H1 (cell line): ENCODE measurements around the gene CRKL. TPM values are rescaled to one million over a fixed set of nuclear protein-coding genes. Genes with fewer than 3 reads are reported as not detected.

ENCODE experiments used
- CTCF ChIA-PET: fragments of 300-600 bp; sonication (Branson Sonifier 250); formaldehyde crosslinking; loops from one replicate; lab custom pipeline; 2021; ENCODE audit not compliant: partially characterized antibody; lab: Charles Lee
- POLR2A ChIA-PET: fragments of 300-600 bp; sonication (Branson Sonifier 250); formaldehyde crosslinking; loops from one replicate; lab custom pipeline; 2021; ENCODE audit warnings: inconsistent platforms; ENCODE audit not compliant: partially characterized antibody; lab: Charles Lee
- DNase-seq, 2 experiments: peaks; one replicate each; pipeline versions ENCODE4 v3.0.0 to v3.0.0-alpha.2; 2010 to 2022; ENCODE audit warnings: low spot score in 2 of 2, low read depth in 1 of 2, mixed read lengths in 1 of 2
- FAIRE-seq: peaks from 2 replicates; lab custom pipeline; 2011; peaks lifted over from hg19 to GRCh38; lab: Jason Lieb, UNC
- H2AFZ ChIP-seq: 2 replicates; pipeline ENCODE4 v1.8.1; 2012; ENCODE audit warnings: low read length, inconsistent platforms
- H2AK5ac ChIP-seq: 2 replicates; pipeline ENCODE4 v1.6.1; 2013; ENCODE audit warnings: low read depth, low read length
- H2BK120ac ChIP-seq: replicated peaks from 2 replicates; pipeline ENCODE3; 2013; ENCODE audit warnings: low read depth, low read length, inconsistent platforms
- H2BK12ac ChIP-seq: 2 replicates; pipeline ENCODE4 v1.6.1; 2013; ENCODE audit warnings: low read depth, low read length
- H2BK15ac ChIP-seq: 2 replicates; pipeline ENCODE4 v1.6.1; 2013; ENCODE audit warnings: low read length
- H2BK20ac ChIP-seq: 2 replicates; pipeline ENCODE4 v1.6.1; 2013; ENCODE audit warnings: low read length
- H2BK5ac ChIP-seq: 2 replicates; pipeline ENCODE4 v1.6.1; 2013; ENCODE audit warnings: low read depth, low read length
- H3K14ac ChIP-seq: 2 replicates; pipeline ENCODE4 v1.6.1; 2013; ENCODE audit warnings: inconsistent platforms; ENCODE audit not compliant: insufficient read length
- H3K18ac ChIP-seq: 2 replicates; pipeline ENCODE4 v1.6.1; 2013; ENCODE audit warnings: low read length; ENCODE audit errors: extremely low read depth
- H3K23ac ChIP-seq: 2 replicates; pipeline ENCODE4 v1.6.1; 2013; ENCODE audit warnings: inconsistent platforms; ENCODE audit not compliant: insufficient read length
- H3K23me2 ChIP-seq: 2 replicates; pipeline ENCODE4 v1.6.1; 2013; ENCODE audit warnings: low read depth, low read length
- H3K27ac ChIP-seq: 2 replicates; pipeline ENCODE4 v1.6.1; 2011; ENCODE audit warnings: low read depth, low read length, inconsistent platforms
- H3K27me3 ChIP-seq, 4 experiments: replicated peaks in 1 of 4; 1 replicate in 1 of 4; 2 replicates in 3 of 4; pipeline versions ENCODE4 v1.6.1 to v1.8.1; 2011 to 2013; ENCODE audit warnings: low read length in 3 of 4, mild to moderate bottlenecking in 3 of 4, inconsistent platforms in 2 of 4, mixed read lengths in 2 of 4, moderate library complexity in 1 of 4; ENCODE audit not compliant: control insufficient read depth in 3 of 4, insufficient read depth in 3 of 4; ENCODE audit errors: extremely low read depth in 1 of 4
- H3K36me3 ChIP-seq, 4 experiments: 2 replicates each; pipeline versions ENCODE4 v1.6.1 to v1.8.1; 2011 to 2013; ENCODE audit warnings: mild to moderate bottlenecking in 4 of 4, low read length in 3 of 4, moderate library complexity in 2 of 4, control low read depth in 1 of 4, inconsistent platforms in 1 of 4; ENCODE audit not compliant: insufficient read depth in 4 of 4, control insufficient read depth in 2 of 4
- H3K4ac ChIP-seq: replicated peaks from 2 replicates; pipeline ENCODE3; 2013; ENCODE audit warnings: low read length, low read depth, mixed read lengths, inconsistent platforms; ENCODE audit not compliant: insufficient read length
- H3K4me1 ChIP-seq, 4 experiments: replicated peaks in 1 of 4; 1 replicate in 1 of 4; 2 replicates in 3 of 4; pipeline versions ENCODE4 v1.6.1 to v1.8.1; 2011 to 2013; ENCODE audit warnings: low read length in 3 of 4, inconsistent platforms in 2 of 4, mixed read lengths in 1 of 4; ENCODE audit not compliant: insufficient read depth in 4 of 4, control insufficient read depth in 3 of 4
- H3K4me2 ChIP-seq, 2 experiments: 2 replicates each; pipeline versions ENCODE4 v1.6.1 to v1.8.1; 2011 to 2013; ENCODE audit warnings: low read depth in 2 of 2, low read length in 2 of 2, control low read depth in 1 of 2, inconsistent platforms in 1 of 2, mild to moderate bottlenecking in 1 of 2; ENCODE audit not compliant: insufficient read depth in 1 of 2
- H3K4me3 ChIP-seq, 4 experiments: fragments of 200-600, 300-600 bp in 1 of 4; sonication (generic), shearing (Covaris generic), sonication (Bioruptor Twin) in 1 of 4; 2 replicates each; pipeline versions ENCODE4 v1.5.1 to v1.8.1; 2011 to 2016; ENCODE audit warnings: low read length in 4 of 4, low read depth in 3 of 4, control low read depth in 2 of 4, inconsistent platforms in 2 of 4, mild to moderate bottlenecking in 2 of 4, mixed read lengths in 1 of 4, moderate library complexity in 1 of 4; ENCODE audit not compliant: insufficient read depth in 2 of 4; ENCODE audit errors: extremely low read depth in 1 of 4
- H3K56ac ChIP-seq: replicated peaks from 2 replicates; pipeline ENCODE3; 2013; ENCODE audit warnings: low read depth, mild to moderate bottlenecking, mixed read lengths, low read length, inconsistent platforms; ENCODE audit not compliant: insufficient read length
- H3K79me1 ChIP-seq: 2 replicates; pipeline ENCODE4 v1.6.1; 2013; ENCODE audit warnings: low read depth, low read length, control low read depth
- H3K79me2 ChIP-seq, 2 experiments: 2 replicates each; pipeline versions ENCODE4 v1.6.1 to v1.8.1; 2012 to 2013; ENCODE audit warnings: low read length in 2 of 2, mild to moderate bottlenecking in 2 of 2, inconsistent platforms in 1 of 2; ENCODE audit not compliant: insufficient read depth in 2 of 2, control insufficient read depth in 1 of 2
- H3K9ac ChIP-seq, 4 experiments: replicated peaks in 1 of 4; 1 replicate in 1 of 4; 2 replicates in 3 of 4; pipeline versions ENCODE4 v1.6.1 to v1.8.1; 2011 to 2013; ENCODE audit warnings: low read depth in 3 of 4, low read length in 3 of 4, control low read depth in 2 of 4, mild to moderate bottlenecking in 2 of 4, moderate library complexity in 2 of 4, inconsistent platforms in 1 of 4; ENCODE audit errors: extremely low read depth in 1 of 4
- H3K9me3 ChIP-seq, 2 experiments: 2 replicates each; pipeline versions ENCODE4 v1.6.1 to v1.8.1; 2012 to 2013; ENCODE audit warnings: mild to moderate bottlenecking in 2 of 2, moderate library complexity in 2 of 2, control low read depth in 1 of 2, inconsistent platforms in 1 of 2, low read depth in 1 of 2, low read length in 1 of 2, mixed read lengths in 1 of 2; ENCODE audit not compliant: insufficient read depth in 2 of 2
- H4K20me1 ChIP-seq, 2 experiments: replicated peaks in 1 of 2; 2 replicates each; pipeline versions ENCODE3 to v1.8.1; 2011 to 2013; ENCODE audit warnings: inconsistent platforms in 2 of 2, low read length in 2 of 2, mild to moderate bottlenecking in 1 of 2; ENCODE audit not compliant: insufficient read depth in 2 of 2, control insufficient read depth in 1 of 2
- H4K5ac ChIP-seq: 2 replicates; pipeline ENCODE4 v1.6.1; 2013; ENCODE audit warnings: low read length, low read depth, mixed read lengths, inconsistent platforms; ENCODE audit not compliant: insufficient read length
- H4K8ac ChIP-seq: 2 replicates; pipeline ENCODE4 v1.8.0; 2013; ENCODE audit warnings: mild to moderate bottlenecking, moderate library complexity, low read length, inconsistent platforms; ENCODE audit not compliant: insufficient read depth; ENCODE audit errors: extremely low read depth
- H4K91ac ChIP-seq: replicated peaks from 2 replicates; pipeline ENCODE3; 2013; ENCODE audit warnings: low read length, mixed read lengths, inconsistent platforms; ENCODE audit not compliant: insufficient read length
- ASH2L ChIP-seq: fragments of 200-600, 300-600 bp; sonication (generic); IDR thresholded peaks from one replicate; pipeline ENCODE4 v1.7.1; 2017; ENCODE audit warnings: low read length
- CHD1 ChIP-seq: IDR thresholded peaks from 2 replicates; pipeline ENCODE4 v1.6.1; 2012; ENCODE audit warnings: low read depth, low read length, improper control_type of control experiment
- CHD2 ChIP-seq: IDR thresholded peaks from 2 replicates; pipeline ENCODE4 v1.6.1; 2012; ENCODE audit warnings: low read length, improper control_type of control experiment
- EP300 ChIP-seq, 2 experiments: IDR thresholded peaks; 1 replicate in 1 of 2; 2 replicates in 1 of 2; pipeline ENCODE4 v1.6.1; 2011 to 2012; ENCODE audit warnings: low read depth in 2 of 2, low read length in 2 of 2, mild to moderate bottlenecking in 2 of 2, borderline replicate concordance in 1 of 2, inconsistent platforms in 1 of 2, moderate library complexity in 1 of 2
- KDM1A ChIP-seq: fragments of 200-600, 300-600 bp; sonication (generic); IDR thresholded peaks from 2 replicates; pipeline ENCODE4 v1.7.1; 2016; ENCODE audit warnings: mild to moderate bottlenecking, low read length, borderline replicate concordance
- POLR2A ChIP-seq, 2 experiments: IDR thresholded peaks; 1 replicate in 1 of 2; 2 replicates in 1 of 2; pipeline ENCODE4 v1.6.1; 2011; ENCODE audit warnings: low read depth in 2 of 2, low read length in 2 of 2, mild to moderate bottlenecking in 2 of 2; ENCODE audit errors: control extremely low read depth in 1 of 2
- RXRA ChIP-seq: IDR thresholded peaks from 2 replicates; pipeline ENCODE4 v1.6.1; 2011; ENCODE audit warnings: low read depth, mild to moderate bottlenecking, low read length, moderate library complexity; ENCODE audit not compliant: insufficient read depth
- SP1 ChIP-seq: IDR thresholded peaks from 2 replicates; pipeline ENCODE4 v1.6.1; 2011; ENCODE audit warnings: low read depth, low read length
- ZNF274 ChIP-seq: IDR thresholded peaks from 2 replicates; pipeline ENCODE4 v1.7.0; 2012; ENCODE audit warnings: low read length, borderline replicate concordance; ENCODE audit errors: extremely low read depth
- WGBS, 2 experiments: shearing (Covaris generic) in 1 of 2; methylation state at CpG; one replicate each; pipeline versions ENCODE4 v1.1.6 to v1.1.7; 2013 to 2015; ENCODE audit warnings: low lambda C conversion rate in 2 of 2, mixed read lengths in 2 of 2, inconsistent platforms in 1 of 2, low coverage in 1 of 2, missing lambda C conversion rate in 1 of 2; ENCODE audit not compliant: insufficient replicate concordance in 2 of 2, insufficient coverage in 1 of 2, insufficient read length in 1 of 2; ENCODE audit errors: extremely low coverage in 1 of 2, missing lambda C conversion rate in 1 of 2; 5-methylcytosine and 5-hydroxymethylcytosine counted together
- polyA plus RNA-seq, 7 experiments: library from polyadenylated mRNA; depleted of rRNA in 3 of 7; stranded (reverse) in 5 of 7; unstranded in 2 of 7; fragments of >200 nt in 5 of 7; fragments of 200-250 nt in 2 of 7; gene quantifications; 1 replicate in 5 of 7; 2 replicates in 1 of 7; 4 replicates in 1 of 7; pipeline versions ENCODE4 v1.2.1 to v1.2.3, GENCODE V29; 2011 to 2013; ENCODE audit warnings: missing spikeins in 2 of 7, mixed read lengths in 2 of 7
- total RNA-seq: library from RNA; stranded (reverse); fragmentation: NEBNext Ultra II Directional; extraction: Animal tissue kit (Norgen Biotek cat#: 25700); gene quantifications from 2 replicates; pipeline ENCODE4 v1.2.1, GENCODE V29; 2021

CRKL gene
- total and polyA plus RNA-seq, 2 of the 8 experiments (the other 6 are each of a cell fraction or from before 2014, with no cell fraction given): 34.5 to 94.5 TPM

- Histone ChIP-seq H3K79me1 (peaks cover 2% of the 10 kb centered on the region; the same call in 1 of the 2 replicates), H3K18ac (no peak overlapping the region)
- TF ChIP-seq ZNF274 (no peak), EP300 (IDR thresholded peaks at IDR 0.05; ENCODE audit: borderline replicate concordance in 1 of 2, low read depth in 2 of 2, low read length in 2 of 2) (no peak), ASH2L (no peak), CHD1 (no peak), CHD2 (no peak), SP1 (no peak), POLR2A (IDR thresholded peaks at IDR 0.05; ENCODE audit: control extremely low read depth in 1 of 2, low read depth in 2 of 2, low read length in 2 of 2) (peak in 1 of 2 experiments; percentile 17; a peak in 1 of 3 replicates), RXRA (no peak), KDM1A (no peak)
- TF ChIP-seq, all 59 proteins: peak for 1
- Histone ChIP-seq H4K8ac (no peak overlapping the region; the same call in 1 of the 2 replicates), H2BK12ac (no peak overlapping the region), H3K4me2 (no peak overlapping the region), H2AFZ (no peak overlapping the region), H3K4ac (no peak overlapping the region), H3K9ac (no peak overlapping the region), H3K14ac (no peak overlapping the region), H2BK120ac (no peak overlapping the region), H3K4me3 (no peak overlapping the region), H3K56ac (no peak overlapping the region), H3K23me2 (peaks cover 12% of the 10 kb centered on the region; the same call in 1 of the 2 replicates), H2AK5ac (no peak overlapping the region), H3K9me3 (no peaks in the 10 kb centered on the region), H2BK20ac (no peak overlapping the region), H4K5ac (no peak overlapping the region), H3K27me3 (no peaks in the 10 kb centered on the region), H3K36me3 (peaks cover 2 to 7% (median 4%) of the 10 kb centered on the region in 4 experiments; a peak in 5 of 8 replicates), H4K91ac (no peak overlapping the region), H3K79me2 (no peaks in the 10 kb centered on the region; a peak in 1 of 4 replicates), H3K27ac (no peak overlapping the region), H4K20me1 (peaks cover 6 to 12% of the 10 kb centered on the region in 2 experiments), H3K23ac (no peak overlapping the region), H2BK5ac (no peak overlapping the region), H3K4me1 (peaks cover 0 to 12% (median 8%) of the 10 kb centered on the region in 4 experiments; a peak in 5 of 7 replicates), H2BK15ac (no peak overlapping the region)
- no peak for FAIRE-seq
- ChIA-PET POLR2A (interaction anchor here (0.8 to 5.5 kb wide), 8 partner anchors 9 to 44 kb away, joined by 3 to 45 read pairs (median 4); partner anchors contain the start of gene LZTR1), CTCF (interaction anchor here (0.7 to 1.7 kb wide), 6 partner anchors 10 to 114 kb away, joined by 3 to 6 read pairs (median 4); no protein-coding TSS in a partner anchor)
- DNase-seq: no peak
- 89% methylated on average over 18 of the region's 27 CpGs; no CpG with 5 or more reads in 1 of the 2 experiments for WGBS, 2 experiments
Measured at GRCh38 chr22:20999350-21000206, 82.4 kb downstream of the CRKL start.
